ENCODE results near the gene GPS1.

DNA sequence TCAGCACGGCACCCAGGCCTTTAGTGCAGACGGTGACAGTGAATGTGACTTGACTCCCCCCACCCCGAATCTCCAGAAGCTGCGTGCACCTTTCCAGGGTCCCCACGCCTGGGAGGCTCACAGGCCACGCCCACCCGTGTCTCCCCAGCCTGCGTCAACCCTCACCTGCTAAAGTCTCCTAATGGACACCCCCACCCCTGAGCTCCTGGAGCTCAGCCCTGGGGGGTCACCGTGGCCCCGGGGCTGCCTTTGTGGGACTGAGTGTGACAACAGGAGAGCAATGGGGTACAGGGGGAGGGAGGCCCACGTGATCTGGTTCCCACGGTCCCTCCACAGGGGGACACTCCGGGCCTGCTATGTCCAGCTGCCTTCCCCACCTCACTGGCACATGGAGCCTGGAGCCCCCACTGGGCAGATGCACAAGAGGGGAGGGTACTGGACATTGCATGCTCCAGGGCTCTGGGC, 53.8 kb downstream of the GPS1 start:
- TF ChIP-seq, protein P1, sequence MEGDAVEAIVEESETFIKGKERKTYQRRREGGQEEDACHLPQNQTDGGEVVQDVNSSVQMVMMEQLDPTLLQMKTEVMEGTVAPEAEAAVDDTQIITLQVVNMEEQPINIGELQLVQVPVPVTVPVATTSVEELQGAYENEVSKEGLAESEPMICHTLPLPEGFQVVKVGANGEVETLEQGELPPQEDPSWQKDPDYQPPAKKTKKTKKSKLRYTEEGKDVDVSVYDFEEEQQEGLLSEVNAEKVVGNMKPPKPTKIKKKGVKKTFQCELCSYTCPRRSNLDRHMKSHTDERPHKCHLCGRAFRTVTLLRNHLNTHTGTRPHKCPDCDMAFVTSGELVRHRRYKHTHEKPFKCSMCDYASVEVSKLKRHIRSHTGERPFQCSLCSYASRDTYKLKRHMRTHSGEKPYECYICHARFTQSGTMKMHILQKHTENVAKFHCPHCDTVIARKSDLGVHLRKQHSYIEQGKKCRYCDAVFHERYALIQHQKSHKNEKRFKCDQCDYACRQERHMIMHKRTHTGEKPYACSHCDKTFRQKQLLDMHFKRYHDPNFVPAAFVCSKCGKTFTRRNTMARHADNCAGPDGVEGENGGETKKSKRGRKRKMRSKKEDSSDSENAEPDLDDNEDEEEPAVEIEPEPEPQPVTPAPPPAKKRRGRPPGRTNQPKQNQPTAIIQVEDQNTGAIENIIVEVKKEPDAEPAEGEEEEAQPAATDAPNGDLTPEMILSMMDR (IDR thresholded peaks at IDR 0.05), result no peak
- TF ChIP-seq POLR2A (IDR thresholded peaks at IDR 0.05), result no peak
